ENCODE data around the gene ACTRT2. TPM values are rescaled to one million over a fixed set of nuclear protein-coding genes. Genes with fewer than 3 reads are reported as not detected.

Gene ACTRT2
- polyA plus RNA-seq (ENCODE audit: insufficient read length in 4 of 4) = not detected

GRCh38 chr1:3021233-3021671 lies at the start of gene ACTRT2:
Gene ACTRT2 (plus strand): TSS chr1:3021467. CDS start chr1:3021687, 220 bp downstream.
- DNase-seq (ENCODE audit: low read depth in 4 of 4, low spot score in 2 of 4) = no peak

- DNase-seq (ENCODE audit: low read depth in 4 of 4, low spot score in 2 of 4) = no peak
Measured at GRCh38 chr1:2971609-2972008, 49.7 kb upstream of the ACTRT2 start.

GRCh38 chr1:2972011-2972878 lies 49.0 kb upstream of the ACTRT2 start:
- DNase-seq (ENCODE audit: low read depth in 4 of 4, low spot score in 2 of 4) = no peak

GRCh38 chr1:2972879-2973575 lies 48.2 kb upstream of the ACTRT2 start:
- DNase-seq (ENCODE audit: low read depth in 4 of 4, low spot score in 2 of 4) = no peak

GRCh38 chr1:2973601-2974593 lies 47.4 kb upstream of the ACTRT2 start:
- DNase-seq (ENCODE audit: low read depth in 4 of 4, low spot score in 2 of 4) = no peak

- no peak for DNase-seq (ENCODE audit: low read depth in 4 of 4, low spot score in 2 of 4)
Measured at GRCh38 chr1:2974701-2975301, 46.5 kb upstream of the ACTRT2 start.

GRCh38 chr1:2975466-2976179 lies 45.6 kb upstream of the ACTRT2 start:
- DNase-seq (ENCODE audit: low read depth in 4 of 4, low spot score in 2 of 4) = no peak

- no peak for DNase-seq (ENCODE audit: low read depth in 4 of 4, low spot score in 2 of 4)
Measured at GRCh38 chr1:2976180-2976562, 45.1 kb upstream of the ACTRT2 start.

GRCh38 chr1:2977886-2978611 lies 43.2 kb upstream of the ACTRT2 start:
- DNase-seq (ENCODE audit: low read depth in 4 of 4, low spot score in 2 of 4) = no peak

GRCh38 chr1:2978691-2979190 lies 42.5 kb upstream of the ACTRT2 start:
- DNase-seq (ENCODE audit: low read depth in 4 of 4, low spot score in 2 of 4) = no peak

- no peak for DNase-seq (ENCODE audit: low read depth in 4 of 4, low spot score in 2 of 4)
Measured at GRCh38 chr1:2979191-2980072, 41.8 kb upstream of the ACTRT2 start.

GRCh38 chr1:2980073-2980791 lies 41.0 kb upstream of the ACTRT2 start:
- no peak for DNase-seq (ENCODE audit: low read depth in 4 of 4, low spot score in 2 of 4)

GRCh38 chr1:2980849-2981248 lies 40.4 kb upstream of the ACTRT2 start:
- DNase-seq (ENCODE audit: low read depth in 4 of 4, low spot score in 2 of 4) = no peak

- no peak for DNase-seq (ENCODE audit: low read depth in 4 of 4, low spot score in 2 of 4)
Measured at GRCh38 chr1:2981388-2981787, 39.9 kb upstream of the ACTRT2 start.

- DNase-seq (ENCODE audit: low read depth in 4 of 4, low spot score in 2 of 4) = no peak
Measured at GRCh38 chr1:2981981-2982614, 39.2 kb upstream of the ACTRT2 start.

- DNase-seq (ENCODE audit: low read depth in 4 of 4, low spot score in 2 of 4) = no peak
Measured at GRCh38 chr1:2982615-2983318, 38.5 kb upstream of the ACTRT2 start.
